ENCODE measurements around the gene OR11H7.
"Not testable (repeated sequence)": the region's sequence is repeated elsewhere in the genome, so short reads cannot be mapped to it uniquely, and the experiment has no call there.

Gene OR11H7

DNA sequence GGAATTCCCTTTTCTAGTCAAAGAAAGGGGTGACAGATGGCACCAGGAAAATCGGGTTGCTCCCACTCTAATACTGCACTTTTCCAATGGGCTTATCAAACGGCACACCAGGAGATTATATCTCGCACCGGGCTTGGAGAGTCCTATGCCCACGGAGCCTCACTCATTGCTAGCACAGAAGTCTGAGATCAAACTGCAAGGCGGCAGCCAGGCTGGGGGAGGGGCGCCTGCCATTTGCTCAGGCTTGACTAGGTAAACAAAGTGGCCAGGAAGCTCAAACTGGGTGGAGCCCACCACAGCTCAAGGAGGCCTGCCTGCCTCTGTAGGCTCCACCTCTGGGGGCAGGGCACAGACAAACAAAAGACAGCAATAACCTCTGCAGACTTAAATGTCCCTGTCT, 51.5 kb downstream of the OR11H7 start:
- not testable (repeated sequence) for DNase-seq
